ENCODE data around the gene PHACTR3.

PHACTR3 gene

DNA sequence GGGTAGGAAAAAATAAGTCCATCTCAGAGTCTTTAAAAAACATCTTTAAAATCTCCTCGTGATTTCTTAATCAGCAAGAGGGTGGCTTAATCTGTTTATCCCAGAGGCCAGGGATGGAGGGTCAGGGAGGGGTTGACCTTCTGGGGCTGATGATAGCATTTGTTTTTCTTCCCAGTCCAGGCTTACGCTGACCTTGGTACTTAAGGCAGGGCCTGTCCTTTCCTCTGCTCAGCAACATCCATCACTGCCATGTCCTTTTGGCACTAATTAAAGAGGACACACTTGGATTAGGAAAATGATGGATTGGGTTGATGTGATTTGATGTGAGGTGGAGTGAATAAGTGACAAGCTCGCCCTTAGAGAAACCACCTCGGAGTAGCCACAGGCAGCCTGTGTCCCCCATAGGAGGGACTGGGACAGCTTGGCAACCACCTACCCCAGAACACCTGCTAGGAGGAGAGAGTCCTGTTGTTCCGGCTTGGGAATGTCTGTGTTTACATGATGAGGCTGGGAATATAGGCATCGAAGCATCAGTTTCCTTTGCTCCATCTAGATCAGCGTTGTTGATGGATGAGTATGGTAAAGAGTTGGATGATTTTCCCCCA, 44.2 kb downstream of the PHACTR3 start:
- DNase-seq (ENCODE audit: low spot score), result no peak

DNA sequence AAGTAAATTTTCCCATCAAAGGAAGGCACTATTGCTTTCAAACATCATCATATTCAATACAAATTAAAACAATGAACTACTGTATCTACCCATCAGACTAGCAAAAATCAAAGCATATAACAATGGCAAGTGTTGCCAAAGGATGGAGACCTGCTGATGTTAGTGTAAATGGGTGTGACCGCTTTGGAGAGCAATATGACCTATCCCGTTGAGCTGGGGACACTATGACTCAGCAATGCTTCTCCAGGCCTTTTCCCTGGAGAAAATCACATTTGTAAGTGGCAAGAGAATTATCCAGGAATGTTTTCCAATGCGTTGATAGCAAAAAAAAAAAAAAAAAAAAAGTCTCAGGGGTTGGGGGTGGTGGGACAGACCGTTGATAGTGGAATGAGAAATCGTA, 46.1 kb downstream of the PHACTR3 start:
- DNase-seq (ENCODE audit: low spot score), result no peak

DNA sequence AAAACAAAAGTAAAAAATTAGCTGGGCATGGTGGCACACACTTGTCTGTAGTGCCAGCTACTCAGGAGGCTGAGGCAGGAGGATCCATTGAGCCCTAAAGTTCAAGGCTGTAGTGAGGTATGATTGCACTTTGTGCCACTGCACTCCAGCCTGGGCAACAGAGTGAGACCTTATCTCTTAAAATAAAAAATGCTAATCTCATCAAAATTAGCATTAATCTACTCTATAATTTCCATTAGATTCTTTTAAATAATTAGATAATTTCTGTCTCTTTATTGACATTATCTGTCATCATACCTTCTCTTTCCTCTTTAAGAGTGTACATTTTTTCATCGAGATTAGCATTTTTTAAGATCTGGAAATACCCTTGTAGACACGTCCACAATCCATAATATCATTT, 48.0 kb downstream of the PHACTR3 start:
- no peak for DNase-seq (ENCODE audit: low spot score)

DNA sequence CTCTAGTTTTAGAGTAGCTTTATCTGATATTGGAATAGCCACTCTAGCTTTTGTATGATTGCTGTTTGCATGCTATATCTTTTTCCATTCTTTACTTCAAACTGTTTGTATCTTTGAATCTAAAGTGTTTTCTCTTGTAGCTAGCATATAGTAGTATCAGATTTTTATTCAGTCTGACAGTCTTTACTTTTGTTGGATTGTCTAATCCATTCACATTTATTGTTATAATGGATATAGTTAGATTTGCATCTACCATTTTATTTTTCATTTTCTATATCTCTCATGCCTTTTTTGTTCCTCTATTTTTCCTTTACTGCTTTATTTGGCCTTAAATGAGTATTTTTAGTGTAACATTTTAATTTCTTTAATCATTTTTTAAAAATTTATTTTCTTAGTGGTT, 52.1 kb downstream of the PHACTR3 start:
- no peak for DNase-seq (ENCODE audit: low spot score)

DNA sequence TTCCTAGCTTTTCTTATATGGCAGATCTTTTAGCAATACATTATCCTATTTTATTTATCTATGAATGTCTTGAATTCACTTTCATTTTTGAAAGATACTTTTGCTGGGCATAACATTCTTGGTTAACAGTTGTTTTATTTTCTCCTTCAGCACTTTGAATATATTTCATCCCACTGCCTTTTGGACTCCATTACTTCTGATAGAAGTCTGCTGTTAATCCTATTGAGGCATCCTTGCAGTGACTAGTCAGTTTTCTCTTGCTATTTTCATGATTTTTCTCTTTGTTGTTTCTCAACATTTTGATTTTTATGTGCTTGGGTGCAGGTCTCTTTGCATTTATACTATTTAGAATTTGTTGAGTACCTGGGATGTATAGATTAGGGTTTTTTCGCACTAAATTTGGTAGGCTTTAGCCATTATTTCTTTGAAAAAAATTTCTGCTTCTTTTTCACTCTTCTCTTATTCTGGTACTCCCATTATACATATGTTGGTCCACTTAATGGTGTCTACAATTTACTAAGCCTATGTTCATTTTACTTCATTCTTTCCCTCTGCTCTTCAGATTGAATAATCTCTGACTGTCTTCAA, 53.2 kb downstream of the PHACTR3 start:
- no peak for DNase-seq (ENCODE audit: low spot score)

DNA sequence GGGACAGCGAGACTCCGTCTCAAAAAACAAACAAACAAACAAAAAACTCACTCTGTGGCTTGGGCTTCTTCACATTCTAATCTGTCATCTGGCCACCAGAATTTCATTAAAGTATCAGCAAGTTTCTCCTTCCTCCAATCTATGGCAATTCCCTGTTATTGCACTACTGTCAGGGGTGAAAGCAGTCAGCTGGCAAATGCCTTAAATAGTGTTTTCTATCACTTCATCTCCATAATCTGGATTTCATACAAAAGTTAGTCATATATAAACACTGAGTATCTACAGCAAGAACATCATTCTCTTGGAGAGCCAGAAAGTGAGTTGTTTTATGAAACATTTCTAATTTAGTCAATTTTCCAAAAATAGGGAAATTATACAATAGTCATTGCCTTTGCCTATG, 56.1 kb downstream of the PHACTR3 start:
- no peak for DNase-seq (ENCODE audit: low spot score)

DNA sequence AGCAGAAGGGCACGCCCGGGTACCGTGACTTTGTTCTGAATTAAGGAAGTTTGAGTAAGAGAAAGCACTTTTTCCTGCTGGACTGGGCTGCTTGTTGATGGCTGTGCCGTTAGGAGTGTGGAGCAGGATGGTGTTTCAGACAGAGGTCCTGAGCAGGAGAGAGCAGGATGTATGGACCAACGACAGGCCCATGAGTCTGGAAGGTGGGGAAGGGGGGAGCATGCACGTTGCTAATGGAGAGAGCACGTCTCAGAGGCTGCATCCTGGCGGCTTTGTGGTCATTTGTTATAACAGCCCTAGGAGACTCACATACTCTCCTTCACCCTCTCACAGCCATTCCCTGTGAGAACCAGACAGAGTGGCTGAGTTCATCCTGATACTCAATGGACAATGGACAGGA, 56.8 kb downstream of the PHACTR3 start:
- no peak for DNase-seq (ENCODE audit: low spot score)

DNA sequence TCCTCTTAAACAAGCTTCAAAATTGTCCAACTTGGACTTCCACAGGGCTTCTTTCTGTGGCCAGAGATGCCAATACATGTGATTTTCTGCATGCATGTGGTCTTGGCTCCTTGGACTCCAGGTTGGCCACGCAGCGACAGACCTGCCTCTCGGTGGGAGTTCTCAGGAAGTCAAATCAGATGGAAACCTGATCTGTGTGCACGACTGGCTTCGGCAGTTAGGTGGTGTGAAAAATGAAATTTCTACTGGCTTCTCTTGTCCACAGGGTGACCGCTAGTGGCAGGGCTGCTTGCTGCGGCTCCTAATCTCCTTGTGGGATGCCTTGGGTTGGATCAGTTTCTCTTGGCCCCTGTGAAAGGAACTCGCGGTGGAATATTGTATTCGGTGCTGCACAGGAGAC, 57.3 kb downstream of the PHACTR3 start:
- no peak for DNase-seq (ENCODE audit: low spot score)

DNA sequence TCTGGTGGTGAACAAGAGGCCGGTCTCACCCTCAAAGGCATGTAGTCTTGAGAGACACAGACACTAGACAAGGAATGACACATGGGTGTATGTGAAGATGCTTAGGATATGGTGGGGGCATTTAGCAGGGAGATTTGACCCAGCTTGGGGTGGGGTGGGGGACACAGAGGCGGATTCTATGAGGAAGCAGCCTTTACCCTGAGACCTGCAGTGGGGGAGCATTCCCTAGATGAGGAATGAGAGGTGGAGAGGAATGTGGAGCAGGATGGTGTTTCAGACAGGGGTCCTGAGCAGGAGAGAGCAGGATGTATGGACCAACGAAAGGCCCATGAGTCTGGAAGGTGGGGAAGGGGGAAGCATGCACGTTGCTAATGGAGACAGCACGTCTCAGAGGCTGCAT, 57.8 kb downstream of the PHACTR3 start:
- DNase-seq (ENCODE audit: low spot score), result no peak

DNA sequence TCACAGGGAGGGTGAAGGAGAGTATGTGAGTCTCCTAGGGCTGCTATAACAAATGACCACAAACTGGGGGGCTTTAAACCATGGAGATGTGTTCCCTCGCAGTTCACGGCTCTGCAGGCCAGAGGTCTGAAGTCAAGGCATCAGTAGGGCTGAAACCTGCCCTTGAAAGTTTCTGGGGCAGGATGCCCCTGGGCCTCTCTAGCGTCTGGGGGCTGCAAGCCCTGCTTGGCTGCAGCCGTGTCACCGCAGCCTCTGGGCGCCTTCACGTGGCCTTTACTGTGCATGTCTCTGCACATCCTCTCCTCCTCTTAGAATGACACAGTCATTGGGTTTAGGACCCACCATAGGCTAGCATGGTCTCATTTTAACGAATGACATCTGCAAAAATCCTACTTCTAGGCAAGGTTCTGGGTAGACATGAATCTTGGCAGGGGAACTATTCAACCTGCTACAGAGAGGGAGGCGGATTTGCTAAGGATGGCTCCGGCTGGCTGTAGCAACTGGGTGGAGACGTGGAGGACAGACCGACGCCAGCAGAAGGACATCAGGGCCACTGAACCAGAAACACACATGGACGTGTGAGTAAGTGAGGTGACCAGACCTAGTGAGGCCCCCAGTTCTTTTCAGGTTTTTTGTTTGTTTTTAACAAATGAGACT, 58.6 kb downstream of the PHACTR3 start:
- DNase-seq (ENCODE audit: low spot score), result no peak

DNA sequence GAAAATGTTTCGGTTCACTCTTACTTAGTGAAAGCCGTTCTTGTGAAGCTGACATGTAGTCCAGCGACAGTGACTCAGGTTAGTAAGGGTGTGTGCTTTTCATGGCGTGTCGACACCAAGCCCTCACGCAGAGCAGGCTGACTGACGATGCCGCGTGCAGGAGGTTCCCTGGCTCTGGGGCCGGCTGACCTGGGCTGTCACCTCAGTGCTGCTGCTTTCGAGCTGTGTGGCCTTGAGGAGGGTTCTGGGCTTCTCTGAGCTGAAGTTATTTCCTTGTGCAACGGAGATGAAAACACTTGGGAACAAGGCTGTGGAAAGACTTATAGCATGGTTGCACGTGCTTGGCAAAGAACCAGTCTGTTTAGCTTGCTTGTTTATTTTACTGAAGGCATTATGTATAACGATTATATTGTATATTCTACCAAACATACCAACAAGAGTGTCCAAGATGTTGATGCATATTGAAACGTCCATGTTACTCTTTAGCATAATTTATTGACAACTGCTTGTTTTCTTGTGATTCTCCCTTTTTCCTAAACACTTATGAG, 59.2 kb downstream of the PHACTR3 start:
- no peak for DNase-seq (ENCODE audit: low spot score)

DNA sequence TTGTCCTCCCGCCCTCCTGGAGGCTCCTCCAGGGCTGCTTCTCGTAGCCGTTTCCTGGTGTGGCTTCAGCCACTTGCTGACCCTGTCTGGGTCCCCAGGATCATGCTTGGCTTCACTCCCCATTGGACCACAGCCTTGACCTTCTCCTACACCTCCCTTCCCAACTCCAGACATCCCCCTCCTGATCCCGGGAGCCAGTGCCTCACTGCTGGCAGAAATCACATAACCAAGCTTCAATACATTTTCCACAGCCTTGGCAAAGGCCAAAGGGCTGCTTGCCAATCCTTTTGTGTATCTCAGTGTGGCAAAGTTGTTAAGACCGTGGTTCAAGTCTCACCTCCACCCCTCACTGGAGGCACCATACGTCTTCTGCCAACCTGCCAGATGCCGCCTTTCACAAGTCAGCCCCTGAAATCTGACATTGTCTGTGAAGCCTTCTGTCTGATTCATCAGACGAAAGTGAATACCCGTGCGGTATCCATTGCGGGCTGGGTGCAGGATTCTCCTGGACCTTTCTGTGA, 60.1 kb downstream of the PHACTR3 start:
- no peak for DNase-seq (ENCODE audit: low spot score)

DNA sequence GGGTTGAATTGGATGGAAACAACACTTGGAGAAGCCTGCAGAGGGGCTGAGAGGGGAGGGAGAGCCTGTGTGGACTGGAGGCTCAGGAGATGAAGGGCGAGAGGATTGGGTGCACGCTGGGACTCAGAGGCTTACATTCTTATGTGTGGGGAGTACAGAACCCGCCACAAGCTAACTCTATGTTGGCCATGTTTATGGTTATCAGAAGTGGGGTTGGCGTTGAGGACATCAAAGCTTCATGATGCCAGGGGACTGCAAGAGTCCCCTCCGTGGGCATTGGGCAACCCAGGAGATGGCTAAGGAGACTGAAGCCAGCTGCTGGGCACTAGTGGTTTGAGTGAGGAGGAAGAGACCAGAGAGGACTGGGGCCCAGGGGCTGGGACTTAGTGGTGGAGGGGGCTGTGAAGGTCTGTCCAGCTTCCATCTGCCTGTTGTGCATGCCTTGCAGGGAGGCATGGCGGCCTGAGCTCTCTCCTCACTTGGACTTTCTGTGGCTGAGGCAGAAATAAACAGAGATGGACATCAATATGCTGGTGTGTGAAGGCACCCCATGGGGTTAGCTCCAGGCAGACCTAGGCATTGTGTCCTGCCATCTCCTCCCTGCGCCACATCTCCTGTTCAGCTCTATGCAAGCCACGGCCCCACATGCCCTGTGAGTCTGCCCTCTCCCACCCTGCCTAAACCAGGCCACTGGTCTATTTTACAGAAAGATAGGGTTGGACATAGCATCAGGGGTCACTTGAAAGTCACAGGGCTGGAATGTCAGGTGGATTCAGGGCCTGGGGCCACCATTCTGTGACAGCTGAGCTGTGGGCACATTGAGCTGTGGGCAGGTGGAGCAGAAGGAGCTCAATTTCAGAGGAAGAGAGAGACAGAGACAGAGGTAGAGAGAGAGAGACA, 61.6 kb downstream of the PHACTR3 start:
- DNase-seq (ENCODE audit: low spot score), result no peak

DNA sequence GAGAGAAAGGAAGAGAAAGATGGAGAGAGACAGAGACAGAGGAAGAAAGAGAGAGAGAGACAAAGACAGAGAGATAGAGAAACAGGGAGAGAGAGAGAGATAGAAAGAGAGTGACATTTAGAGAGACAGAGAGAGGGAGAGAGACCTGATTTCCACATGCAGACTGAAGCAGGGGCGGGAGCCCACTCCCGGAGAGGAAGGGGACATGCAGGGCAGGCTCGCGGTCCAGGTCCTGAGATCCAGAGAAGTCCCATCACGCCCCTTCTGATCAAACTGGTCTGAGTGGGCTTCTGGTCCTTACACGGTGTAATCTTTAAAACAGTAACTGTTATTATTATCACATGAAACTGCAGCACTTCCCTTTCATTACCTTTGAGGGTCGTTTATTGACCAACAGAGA, 62.2 kb downstream of the PHACTR3 start:
- no peak for DNase-seq (ENCODE audit: low spot score)

DNA sequence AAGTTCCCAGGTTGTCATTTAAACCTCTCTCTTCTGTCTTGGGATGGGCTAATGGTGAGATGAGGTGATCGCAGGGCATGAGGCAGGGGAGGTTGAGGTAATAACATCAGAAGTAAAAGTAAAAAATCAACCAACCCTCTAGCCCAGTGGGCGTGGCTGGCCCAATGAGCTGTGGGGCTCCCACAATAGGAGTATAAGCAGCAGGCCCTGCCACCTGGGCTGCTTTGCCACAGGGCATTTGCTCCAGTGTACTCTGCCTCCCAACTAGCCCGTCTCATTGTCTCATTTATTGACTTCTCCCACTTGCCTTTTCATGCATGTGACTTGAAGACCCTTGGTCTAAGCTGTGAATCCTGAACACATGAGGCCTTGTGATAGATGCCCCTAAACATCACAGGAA, 62.8 kb downstream of the PHACTR3 start:
- DNase-seq (ENCODE audit: low spot score), result no peak

DNA sequence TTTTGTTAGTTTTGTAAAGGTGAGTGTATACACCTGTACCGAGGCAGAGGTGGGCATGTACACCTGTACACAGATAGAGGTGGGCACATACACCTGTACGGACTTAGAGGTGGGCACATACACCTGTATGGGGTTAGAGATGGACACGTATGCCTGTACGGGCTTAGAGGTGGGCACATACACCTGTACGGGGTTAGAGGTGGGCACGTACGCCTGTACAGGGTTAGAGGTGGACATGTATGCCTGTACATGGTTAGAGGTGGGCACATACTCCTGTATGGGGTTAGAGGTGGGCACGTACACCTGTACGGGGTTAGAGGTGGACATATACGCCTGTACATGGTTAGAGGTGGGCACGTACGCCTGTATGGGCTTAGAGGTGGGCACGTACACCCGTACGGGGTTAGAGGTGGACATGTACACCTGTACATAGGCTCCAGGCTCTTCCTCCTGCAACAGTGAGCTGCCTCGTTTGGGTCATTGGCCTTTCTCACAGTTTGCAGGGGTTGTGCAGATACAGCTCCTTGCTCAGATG, 63.7 kb downstream of the PHACTR3 start:
- DNase-seq (ENCODE audit: low spot score), result no peak

DNA sequence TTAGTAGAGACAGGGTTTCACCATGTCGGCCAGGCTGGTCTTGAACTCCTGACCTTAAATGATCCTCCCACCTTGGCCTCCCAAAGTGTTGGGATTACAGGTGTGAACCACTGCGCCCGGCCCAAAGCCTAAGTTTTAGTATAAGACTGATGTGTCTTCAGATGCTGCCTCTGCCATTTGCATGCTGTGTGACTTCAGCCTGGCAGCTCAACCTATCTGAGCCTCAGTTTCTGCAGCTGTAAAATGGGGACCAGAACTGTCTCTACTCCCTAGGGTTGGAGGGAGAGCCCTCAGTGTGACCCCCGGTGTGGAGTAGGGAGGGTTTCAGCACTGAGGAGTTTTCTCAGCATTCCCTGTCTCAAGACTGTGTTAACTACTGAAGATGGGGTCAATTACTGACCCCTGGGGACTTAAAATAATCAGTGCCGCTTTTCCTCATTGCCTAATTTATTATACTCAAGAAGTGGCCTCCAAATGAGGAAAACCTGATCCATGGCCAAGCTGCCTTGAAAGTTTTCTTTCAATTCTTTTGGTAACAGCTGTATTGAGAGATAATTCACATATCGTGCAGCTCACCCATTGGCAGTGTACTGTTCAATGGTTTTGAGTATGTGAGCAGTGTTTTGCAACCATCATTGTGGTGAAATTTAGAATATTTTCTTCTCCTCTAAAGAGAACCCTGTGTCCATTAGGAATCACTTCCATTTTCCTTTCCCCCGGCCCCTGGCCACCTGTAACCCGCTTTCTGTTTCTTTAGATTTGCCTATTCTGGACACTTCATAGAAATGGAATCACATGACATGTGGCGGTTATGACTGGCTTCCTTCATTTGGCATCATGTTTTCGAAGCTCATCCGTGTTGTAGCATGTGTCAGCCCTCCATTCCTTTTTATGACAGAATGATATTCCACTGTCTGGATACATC, 64.8 kb downstream of the PHACTR3 start:
- no peak for DNase-seq (ENCODE audit: low spot score)

DNA sequence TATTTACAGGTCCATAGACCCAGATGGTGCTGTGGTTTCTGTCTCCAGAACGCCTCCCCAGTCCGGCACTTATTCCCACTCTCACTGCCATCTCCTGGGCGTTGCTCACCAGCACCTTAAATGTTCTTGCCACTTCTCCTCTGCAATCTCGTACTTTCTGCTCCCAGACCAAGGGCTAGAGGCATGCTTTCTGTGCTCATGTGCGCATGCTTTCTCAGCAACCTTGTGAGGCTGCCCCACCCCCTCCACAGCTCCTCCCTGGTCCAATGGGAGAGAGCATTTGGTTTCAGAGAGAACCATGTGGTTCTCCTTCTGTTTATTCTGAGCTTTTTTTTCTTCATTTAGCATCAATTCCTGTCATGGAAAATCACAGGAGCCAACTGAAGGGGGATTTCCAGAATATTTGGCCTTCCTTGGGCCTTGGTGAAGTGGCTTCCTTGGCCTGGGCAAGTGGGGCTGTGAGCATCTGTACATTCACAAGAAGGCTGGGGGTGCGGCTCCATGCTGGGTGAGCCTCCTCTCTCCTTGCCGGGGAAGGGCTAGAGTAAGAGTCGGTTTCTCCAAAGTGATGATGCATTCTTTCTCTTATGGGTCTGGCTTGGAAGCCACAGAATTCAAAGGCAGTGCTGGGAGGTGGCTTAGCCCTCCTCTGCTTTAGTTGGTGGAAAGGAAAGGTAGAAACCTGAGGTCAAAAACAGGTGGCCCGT, 66.6 kb downstream of the PHACTR3 start:
- DNase-seq (ENCODE audit: low spot score), result no peak

DNA sequence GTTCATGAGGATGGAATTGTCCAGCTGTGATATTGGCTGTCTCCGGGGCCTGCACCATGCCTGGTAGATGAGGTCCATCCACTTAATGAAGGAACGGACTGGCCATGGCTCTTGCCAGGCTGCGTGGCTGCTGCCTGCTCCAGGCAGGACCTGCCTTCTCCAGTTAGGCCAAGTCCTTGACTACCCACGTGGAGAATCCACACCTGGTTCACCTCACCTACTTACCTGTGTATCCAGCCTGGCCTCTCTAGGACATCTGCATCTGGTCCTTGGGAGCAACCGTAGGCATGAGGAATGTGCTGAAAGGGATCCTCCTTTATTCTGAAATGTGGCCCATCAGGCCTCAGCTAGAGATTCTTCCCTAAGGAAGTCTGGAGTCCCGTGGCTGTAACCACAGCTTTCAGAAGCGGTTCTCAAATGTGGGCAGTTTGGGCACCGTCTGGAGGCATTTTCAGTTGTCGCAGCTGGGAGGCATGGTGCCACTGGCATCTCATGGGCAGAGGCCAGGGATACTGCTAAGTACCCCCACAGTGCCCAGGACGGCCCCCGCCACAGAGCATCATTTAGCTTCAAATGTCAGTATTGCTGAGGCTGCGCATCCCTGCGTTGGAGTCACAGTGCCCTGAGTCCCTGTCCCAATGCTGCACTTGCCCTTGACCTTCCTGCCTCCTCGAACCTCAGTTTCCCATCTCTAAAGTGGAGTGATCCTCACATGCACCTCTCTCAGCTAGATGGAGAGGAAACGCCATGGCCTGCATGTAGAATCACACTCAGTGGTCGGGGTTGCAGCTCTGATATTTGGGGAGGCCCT, 67.5 kb downstream of the PHACTR3 start:
- DNase-seq (ENCODE audit: low spot score), result no peak

Measured in HuH-7 (cell line).